ENCODE measurements around the gene CELA1. TPM values are rescaled to one million over a fixed set of nuclear protein-coding genes. Genes with fewer than 3 reads are reported as not detected.
"Not testable (repeated sequence)": the region's sequence is repeated elsewhere in the genome, so short reads cannot be mapped to it uniquely, and the experiment has no call there.

CELA1 gene
- total and polyA plus RNA-seq, 8 donors: not detected

DNA sequence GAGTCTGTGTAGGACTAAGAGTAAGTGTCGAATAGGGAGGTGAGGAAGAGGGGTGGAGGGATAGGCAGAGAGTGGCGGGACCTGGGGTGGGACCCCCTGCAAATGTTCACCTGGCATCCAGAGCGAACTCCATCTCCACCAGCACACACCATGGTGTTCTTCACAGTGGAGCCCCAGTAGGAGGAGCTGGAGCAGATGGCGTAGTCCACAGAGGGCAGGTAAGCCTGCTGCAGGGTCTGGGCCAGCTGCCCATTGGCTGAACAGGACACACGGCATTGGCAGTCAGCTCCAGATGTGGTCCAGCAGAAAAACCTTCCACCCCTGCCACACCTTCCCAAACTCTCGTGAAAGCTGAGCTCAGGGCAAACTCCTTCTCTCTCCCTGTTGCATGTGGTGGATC lies 6.7 kb downstream of the CELA1 start:
- H3K9me3 ChIP-seq: no peaks in the 10 kb centered on the region
- ATAC-seq (no peak), FAIRE-seq (no peak), DNase-seq (no peak)
- no peaks in the 10 kb centered on the region for H3K27me3 ChIP-seq
- H3K27ac ChIP-seq: no peak overlapping the region
- peaks cover 0 to 3% (median 0%) of the 10 kb centered on the region in 3 donors for H3K4me1 ChIP-seq
- intact Hi-C loops (cut with DNase I): loop anchor here in 2 of 3 donors (10.0 kb wide), 2 partner anchors 65 to 295 kb away; partner anchors contain the start of genes LETMD1 (in 1 of the 2) and SMAGP (in 1 of the 2)
- TF ChIP-seq, protein P1, sequence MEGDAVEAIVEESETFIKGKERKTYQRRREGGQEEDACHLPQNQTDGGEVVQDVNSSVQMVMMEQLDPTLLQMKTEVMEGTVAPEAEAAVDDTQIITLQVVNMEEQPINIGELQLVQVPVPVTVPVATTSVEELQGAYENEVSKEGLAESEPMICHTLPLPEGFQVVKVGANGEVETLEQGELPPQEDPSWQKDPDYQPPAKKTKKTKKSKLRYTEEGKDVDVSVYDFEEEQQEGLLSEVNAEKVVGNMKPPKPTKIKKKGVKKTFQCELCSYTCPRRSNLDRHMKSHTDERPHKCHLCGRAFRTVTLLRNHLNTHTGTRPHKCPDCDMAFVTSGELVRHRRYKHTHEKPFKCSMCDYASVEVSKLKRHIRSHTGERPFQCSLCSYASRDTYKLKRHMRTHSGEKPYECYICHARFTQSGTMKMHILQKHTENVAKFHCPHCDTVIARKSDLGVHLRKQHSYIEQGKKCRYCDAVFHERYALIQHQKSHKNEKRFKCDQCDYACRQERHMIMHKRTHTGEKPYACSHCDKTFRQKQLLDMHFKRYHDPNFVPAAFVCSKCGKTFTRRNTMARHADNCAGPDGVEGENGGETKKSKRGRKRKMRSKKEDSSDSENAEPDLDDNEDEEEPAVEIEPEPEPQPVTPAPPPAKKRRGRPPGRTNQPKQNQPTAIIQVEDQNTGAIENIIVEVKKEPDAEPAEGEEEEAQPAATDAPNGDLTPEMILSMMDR (IDR thresholded peaks at IDR 0.05): no peak
- no peak overlapping the region for H3K4me3 ChIP-seq
- H3K36me3 ChIP-seq: no peaks in the 10 kb centered on the region
- 80 to 84% methylated on average over 6 of the region's 6 CpGs for WGBS, 2 donors

- not testable (repeated sequence) for H3K9me3 ChIP-seq, H3K36me3 ChIP-seq, H3K27ac ChIP-seq, ATAC-seq, H3K4me3 ChIP-seq, DNase-seq, H3K4me1 ChIP-seq, H3K27me3 ChIP-seq, FAIRE-seq
- intact Hi-C loops (cut with DNase I): loop anchor here in 1 of 3 donors (10.0 kb wide), 1 partner anchor 63 kb away; the partner anchor contains the start of gene SMAGP
Observed at GRCh38 chr12:51337336-51337735, 9.1 kb downstream of the CELA1 start.

- ATAC-seq (no peak), FAIRE-seq (no peak)
- WGBS, 2 donors: 69 to 74% methylated on average over 2 of the region's 2 CpGs
Observed at GRCh38 chr12:51335931-51336330, 10.5 kb downstream of the CELA1 start.

DNA sequence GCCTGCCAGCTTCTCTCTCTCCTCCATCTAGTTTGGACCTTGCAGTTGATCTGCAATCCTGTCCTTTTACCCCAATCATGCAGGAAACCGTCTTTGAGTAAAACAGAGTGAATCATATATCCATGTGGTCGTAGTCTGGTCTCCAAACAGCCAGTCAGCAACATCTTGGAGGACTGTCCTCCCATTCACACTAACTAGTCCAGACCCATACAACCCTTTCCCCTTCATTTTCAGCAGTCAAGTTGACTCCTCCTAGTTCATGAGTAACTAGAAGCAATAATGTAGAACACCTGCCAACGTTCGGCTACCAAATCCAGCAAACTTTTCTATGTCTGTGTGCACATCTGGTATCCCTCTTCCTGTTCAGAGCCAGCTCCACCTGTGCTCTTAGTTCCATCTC lies 11.7 kb downstream of the CELA1 start:
- ATAC-seq: no peak
- H3K9me3 ChIP-seq: no peaks in the 10 kb centered on the region
- no peak for DNase-seq
- no peak overlapping the region for H3K27ac ChIP-seq
- no peak overlapping the region for H3K4me3 ChIP-seq
- TF ChIP-seq, protein P1 (IDR thresholded peaks at IDR 0.05): no peak
- no peaks in the 10 kb centered on the region for H3K36me3 ChIP-seq
- no peaks in the 10 kb centered on the region for H3K4me1 ChIP-seq
- H3K27me3 ChIP-seq: no peaks in the 10 kb centered on the region
- intact Hi-C loops (cut with DNase I): loop anchor here in 1 of 3 donors (10.0 kb wide), 1 partner anchor 60 kb away; the partner anchor contains the start of gene SMAGP
- WGBS, 2 donors: 63 to 67% methylated on average over 4 of the region's 4 CpGs
- FAIRE-seq: no peak

More at GRCh38 chr12:51335931-51336330, 10.5 kb downstream of the CELA1 start:
- no peak for DNase-seq
- H3K9me3 ChIP-seq: no peaks in the 10 kb centered on the region
- no peaks in the 10 kb centered on the region for H3K36me3 ChIP-seq
- intact Hi-C loops (cut with DNase I): loop anchor here in 1 of 3 donors (10.0 kb wide), 1 partner anchor 61 kb away; the partner anchor contains the start of gene SMAGP
- H3K4me1 ChIP-seq: no peaks in the 10 kb centered on the region
- no peak overlapping the region for H3K27ac ChIP-seq
- no peak overlapping the region for H3K4me3 ChIP-seq
- TF ChIP-seq, protein P1 (IDR thresholded peaks at IDR 0.05): no peak
- H3K27me3 ChIP-seq: no peaks in the 10 kb centered on the region

- intact Hi-C loops (cut with DNase I): loop anchor here in 1 of 3 donors (10.0 kb wide), 1 partner anchor 59 kb away; the partner anchor contains the start of gene SMAGP
- H3K4me3 ChIP-seq: no peak overlapping the region
- H3K4me1 ChIP-seq: no peaks in the 10 kb centered on the region
- no peaks in the 10 kb centered on the region for H3K36me3 ChIP-seq
- no peak overlapping the region for H3K27ac ChIP-seq
- FAIRE-seq (no peak), ATAC-seq (no peak), DNase-seq (no peak)
- no peaks in the 10 kb centered on the region for H3K27me3 ChIP-seq
- 73 to 76% methylated on average over 6 of the region's 6 CpGs for WGBS, 2 donors
- TF ChIP-seq, protein P1 (IDR thresholded peaks at IDR 0.05): no peak
- H3K9me3 ChIP-seq: no peaks in the 10 kb centered on the region
Observed at GRCh38 chr12:51333536-51333935, 12.9 kb downstream of the CELA1 start.

All from pancreas (tissue), 10 donors.